NCI-H146 treated with DMSO at 0.1 percent for 48 hours (cell line): Measurements from ENCODE around the gene COPB1.
A peak's percentile ranks its signal among the peaks of the same experiment; 100 is the strongest.
"Not testable (repeated sequence)": the region's sequence is repeated elsewhere in the genome, so short reads cannot be mapped to it uniquely, and the experiment has no call there.

Experiments used
- DNase-seq: peaks from one replicate; lab custom pipeline; 2025; ENCODE audit not compliant: unreplicated experiment; lab: John Stamatoyannopoulos, UW

Gene COPB1

GRCh38 chr11:14499560-14500180, at the start of gene COPB1:
Gene COPB1, minus strand, starts transcription at chr11:14499811. Its CDS starts 883 bp downstream, at chr11:14498928.
- peak; percentile 78 for DNase-seq

GRCh38 chr11:14547440-14547839, 47.8 kb upstream of the COPB1 start:
- DNase-seq: no peak

GRCh38 chr11:14546672-14547071, 47.1 kb upstream of the COPB1 start:
- no peak for DNase-seq

GRCh38 chr11:14544611-14545010, 45.0 kb upstream of the COPB1 start:
- DNase-seq: no peak

GRCh38 chr11:14543260-14543659, 43.6 kb upstream of the COPB1 start:
- DNase-seq: no peak

- no peak for DNase-seq
Measured at GRCh38 chr11:14542324-14542723, 42.7 kb upstream of the COPB1 start.

GRCh38 chr11:14541192-14541947, 41.8 kb upstream of the COPB1 start:
- DNase-seq: no peak

- DNase-seq: no peak
Measured at GRCh38 chr11:14539982-14540421, 40.4 kb upstream of the COPB1 start.

- no peak for DNase-seq
Measured at GRCh38 chr11:14538926-14539554, 39.4 kb upstream of the COPB1 start.

- no peak for DNase-seq
Measured at GRCh38 chr11:14538271-14538925, 38.8 kb upstream of the COPB1 start.

GRCh38 chr11:14537134-14537599, 37.6 kb upstream of the COPB1 start:
- no peak for DNase-seq

GRCh38 chr11:14535166-14535565, 35.6 kb upstream of the COPB1 start:
- DNase-seq: not testable (repeated sequence)

- DNase-seq: no peak
Measured at GRCh38 chr11:14529951-14530350, 30.3 kb upstream of the COPB1 start.

- no peak for DNase-seq
Measured at GRCh38 chr11:14529321-14529720, 29.7 kb upstream of the COPB1 start.

- DNase-seq: no peak
Measured at GRCh38 chr11:14522801-14523200, 23.2 kb upstream of the COPB1 start.

GRCh38 chr11:14522245-14522644, 22.6 kb upstream of the COPB1 start:
- no peak for DNase-seq

GRCh38 chr11:14520747-14521151, 21.1 kb upstream of the COPB1 start:
- no peak for DNase-seq

- peak; percentile 95 for DNase-seq
Measured at GRCh38 chr11:14519917-14520746, 20.5 kb upstream of the COPB1 start, which contains the start of gene PSMA1. Gene PSMA1, minus strand, starts transcription at chr11:14520386. Its CDS starts 87 bp downstream, at chr11:14520299.

- peak; percentile 42 for DNase-seq
Measured at GRCh38 chr11:14519597-14519916, 19.9 kb upstream of the COPB1 start.

- DNase-seq: no peak
Measured at GRCh38 chr11:14518820-14519219, 19.2 kb upstream of the COPB1 start.

GRCh38 chr11:14513800-14514199, 14.2 kb upstream of the COPB1 start:
- no peak for DNase-seq
